ENCODE measurements around the gene GNAI3.

GRCh38 chr1:109661391-109661790 is 113.0 kb downstream of the GNAI3 start:
- TF ChIP-seq TCF7L2 (IDR thresholded peaks at IDR 0.05; ENCODE audit: borderline replicate concordance, low read depth, low read length) (no peak), CTCF (tag by site-specific recombination; IDR thresholded peaks at IDR 0.05) (no peak), ZNF521 (tag by site-specific recombination; IDR thresholded peaks at IDR 0.05) (no peak), PBX3 (CRISPR knock-in tag; IDR thresholded peaks at IDR 0.05) (no peak), ATF2 (tag by site-specific recombination; IDR thresholded peaks at IDR 0.05; ENCODE audit: low read depth) (no peak), ZEB2 (tag by site-specific recombination; IDR thresholded peaks at IDR 0.05) (no peak), ZNF747 (tag by site-specific recombination; IDR thresholded peaks at IDR 0.05) (no peak), ZNF549 (tag by site-specific recombination; IDR thresholded peaks at IDR 0.05) (no peak), ZNF626 (tag by site-specific recombination; IDR thresholded peaks at IDR 0.05) (no peak), ZFP41 (tag by site-specific recombination; IDR thresholded peaks at IDR 0.05; ENCODE audit: borderline replicate concordance) (no peak), ZNF292 (tag by site-specific recombination; IDR thresholded peaks at IDR 0.05; ENCODE audit: borderline replicate concordance, low read depth) (no peak), ZBTB21 (tag by site-specific recombination; IDR thresholded peaks at IDR 0.05) (no peak)
